Panc1 (cell line): ENCODE results near the gene ANKRD42. TPM values are rescaled to one million over a fixed set of nuclear protein-coding genes. Genes with fewer than 3 reads are reported as not detected.

Experiments used
- ATAC-seq: fragments of 200-7000 bp; cut with Tn5 transposase; 2 replicates; pipeline ENCODE4 v1.9.1; 2020; ENCODE audit warnings: mild to moderate bottlenecking, moderate library complexity
- BruUV-seq: library from RNA; stranded (reverse); fragments of 400-500 nt; replicated peaks from 2 replicates; lab custom pipeline; 2021; lab: Mats Ljungman, UMichigan
- CTCF ChIA-PET: fragments of 300-600 bp; sonication (Branson Sonifier 250); formaldehyde crosslinking; loops from one replicate; lab custom pipeline; 2022; ENCODE audit warnings: antibody characterized with exemption; lab: Charles Lee
- POLR2A ChIA-PET: fragments of 300-600 bp; sonication (Branson Sonifier 250); formaldehyde crosslinking; loops from one replicate; lab custom pipeline; 2022; ENCODE audit warnings: antibody characterized with exemption; lab: Charles Lee
- DNase-seq: peaks from one replicate; pipeline ENCODE4 v3.0.0-alpha.2; 2010; ENCODE audit warnings: low read depth, low spot score
- H3K27ac ChIP-seq: 2 replicates; pipeline ENCODE4 v1.5.1; 2011; ENCODE audit warnings: mild to moderate bottlenecking, low read length, inconsistent platforms
- H3K27me3 ChIP-seq: fragments of 200-500 bp; sonication (Bioruptor generic); 2 replicates; pipeline ENCODE4 v1.6.0; 2014; ENCODE audit warnings: low read length, inconsistent platforms; ENCODE audit not compliant: control insufficient read depth, insufficient read depth
- H3K36me3 ChIP-seq: fragments of 200-500 bp; sonication (Bioruptor generic); 2 replicates; pipeline ENCODE4 v1.5.1; 2014; ENCODE audit warnings: inconsistent platforms, mild to moderate bottlenecking, low read length, moderate library complexity; ENCODE audit not compliant: control insufficient read depth, insufficient read depth
- H3K4me1 ChIP-seq: 2 replicates; pipeline ENCODE4 v1.5.1; 2011; ENCODE audit warnings: inconsistent platforms, mild to moderate bottlenecking, low read length, moderate library complexity; ENCODE audit not compliant: control insufficient read depth, insufficient read depth
- H3K4me3 ChIP-seq, 2 experiments: 2 replicates each; pipeline ENCODE4 v1.5.1; 2011 to 2012; ENCODE audit warnings: low read depth in 2 of 2, low read length in 2 of 2, mild to moderate bottlenecking in 2 of 2, inconsistent platforms in 1 of 2, moderate library complexity in 1 of 2
- H3K9me3 ChIP-seq: fragments of 200-500 bp; sonication (Bioruptor generic); 2 replicates; pipeline ENCODE4 v1.5.1; 2014; ENCODE audit warnings: low read depth, mild to moderate bottlenecking, inconsistent platforms, low read length, moderate library complexity; ENCODE audit not compliant: control insufficient read depth, insufficient read depth
- POLR2AphosphoS5 ChIP-seq: IDR thresholded peaks from 2 replicates; pipeline ENCODE4 v1.6.1; 2012; ENCODE audit warnings: mild to moderate bottlenecking, low read depth, low read length, moderate library complexity
- SIN3A ChIP-seq: IDR thresholded peaks from 2 replicates; pipeline ENCODE4 v1.6.1; 2012; ENCODE audit warnings: low read depth, mild to moderate bottlenecking, low read length, moderate library complexity, borderline replicate concordance; ENCODE audit not compliant: insufficient read depth
- in situ Hi-C: cut with HindIII; loops from 2 replicates; pipeline ENCODE4 v1.10.0; 2016; ENCODE audit warnings: low sequenced_read_pairs, low pct_unique_long_range_greater_than_20kb
- intact Hi-C: fragments of 100-400 bp; cut with micrococcal nuclease; formaldehyde crosslinking; loops from one replicate; pipeline ENCODE4 v1.10.0; 2022; ENCODE audit not compliant: unreplicated experiment
- total RNA-seq: library from RNA; stranded (reverse); gene quantifications from one replicate; pipeline ENCODE4 v1.2.1, GENCODE V29; 2021; ENCODE audit not compliant: unreplicated experiment
- TF ChIP-seq, protein P1 (sequence below): fragments of 450-650 bp; IDR thresholded peaks from 2 replicates; pipeline ENCODE4 v1.5.1; 2017; ENCODE audit warnings: mild to moderate bottlenecking
- TF ChIP-seq, protein P2 (sequence below), 2 experiments: IDR thresholded peaks; 2 replicates each; pipeline ENCODE4 v1.6.1; 2011 to 2012; ENCODE audit warnings: low read depth in 2 of 2, control low read depth in 1 of 2, low read length in 1 of 2, mild to moderate bottlenecking in 1 of 2, moderate library complexity in 1 of 2; ENCODE audit not compliant: insufficient read depth in 1 of 2

ANKRD42 gene
- total RNA-seq, 1 experiment from 2014 or later, result 14.8 TPM

DNA sequence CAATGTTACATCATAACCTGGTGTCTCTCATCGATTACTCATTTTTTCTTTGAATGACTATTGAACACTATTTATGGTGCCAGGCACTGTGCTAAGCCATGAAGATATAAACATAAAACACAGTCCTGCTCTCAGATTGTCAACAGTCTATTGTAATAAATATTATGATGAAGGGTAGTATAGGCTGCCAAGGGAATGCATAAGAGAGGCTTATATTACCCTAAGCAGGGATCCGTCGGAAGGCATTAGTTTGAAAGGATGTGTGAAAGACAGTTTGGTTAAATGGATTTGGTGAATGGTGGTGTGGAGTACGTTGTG, 99.9 kb downstream of the ANKRD42 start:
- ChIA-PET CTCF (interaction anchor here (0.6 to 2.1 kb wide), 10 partner anchors 10 to 1070 kb away, joined by 3 to 16 read pairs (median 4); no protein-coding TSS in a partner anchor), POLR2A (no interaction called here)
- Histone ChIP-seq H3K9me3 (no peaks in the 10 kb centered on the region), H3K27ac (no peak overlapping the region), H3K4me3 (no peak overlapping the region), H3K36me3 (no peaks in the 10 kb centered on the region), H3K27me3 (peaks cover 5% of the 10 kb centered on the region; the same call in 1 of the 2 replicates), H3K4me1 (no peaks in the 10 kb centered on the region)
- no peak for ATAC-seq
- TF ChIP-seq, protein P1, sequence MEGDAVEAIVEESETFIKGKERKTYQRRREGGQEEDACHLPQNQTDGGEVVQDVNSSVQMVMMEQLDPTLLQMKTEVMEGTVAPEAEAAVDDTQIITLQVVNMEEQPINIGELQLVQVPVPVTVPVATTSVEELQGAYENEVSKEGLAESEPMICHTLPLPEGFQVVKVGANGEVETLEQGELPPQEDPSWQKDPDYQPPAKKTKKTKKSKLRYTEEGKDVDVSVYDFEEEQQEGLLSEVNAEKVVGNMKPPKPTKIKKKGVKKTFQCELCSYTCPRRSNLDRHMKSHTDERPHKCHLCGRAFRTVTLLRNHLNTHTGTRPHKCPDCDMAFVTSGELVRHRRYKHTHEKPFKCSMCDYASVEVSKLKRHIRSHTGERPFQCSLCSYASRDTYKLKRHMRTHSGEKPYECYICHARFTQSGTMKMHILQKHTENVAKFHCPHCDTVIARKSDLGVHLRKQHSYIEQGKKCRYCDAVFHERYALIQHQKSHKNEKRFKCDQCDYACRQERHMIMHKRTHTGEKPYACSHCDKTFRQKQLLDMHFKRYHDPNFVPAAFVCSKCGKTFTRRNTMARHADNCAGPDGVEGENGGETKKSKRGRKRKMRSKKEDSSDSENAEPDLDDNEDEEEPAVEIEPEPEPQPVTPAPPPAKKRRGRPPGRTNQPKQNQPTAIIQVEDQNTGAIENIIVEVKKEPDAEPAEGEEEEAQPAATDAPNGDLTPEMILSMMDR, result no peak
- TF ChIP-seq POLR2AphosphoS5, result no peak
- no peak for TF ChIP-seq SIN3A
- TF ChIP-seq, protein P2, sequence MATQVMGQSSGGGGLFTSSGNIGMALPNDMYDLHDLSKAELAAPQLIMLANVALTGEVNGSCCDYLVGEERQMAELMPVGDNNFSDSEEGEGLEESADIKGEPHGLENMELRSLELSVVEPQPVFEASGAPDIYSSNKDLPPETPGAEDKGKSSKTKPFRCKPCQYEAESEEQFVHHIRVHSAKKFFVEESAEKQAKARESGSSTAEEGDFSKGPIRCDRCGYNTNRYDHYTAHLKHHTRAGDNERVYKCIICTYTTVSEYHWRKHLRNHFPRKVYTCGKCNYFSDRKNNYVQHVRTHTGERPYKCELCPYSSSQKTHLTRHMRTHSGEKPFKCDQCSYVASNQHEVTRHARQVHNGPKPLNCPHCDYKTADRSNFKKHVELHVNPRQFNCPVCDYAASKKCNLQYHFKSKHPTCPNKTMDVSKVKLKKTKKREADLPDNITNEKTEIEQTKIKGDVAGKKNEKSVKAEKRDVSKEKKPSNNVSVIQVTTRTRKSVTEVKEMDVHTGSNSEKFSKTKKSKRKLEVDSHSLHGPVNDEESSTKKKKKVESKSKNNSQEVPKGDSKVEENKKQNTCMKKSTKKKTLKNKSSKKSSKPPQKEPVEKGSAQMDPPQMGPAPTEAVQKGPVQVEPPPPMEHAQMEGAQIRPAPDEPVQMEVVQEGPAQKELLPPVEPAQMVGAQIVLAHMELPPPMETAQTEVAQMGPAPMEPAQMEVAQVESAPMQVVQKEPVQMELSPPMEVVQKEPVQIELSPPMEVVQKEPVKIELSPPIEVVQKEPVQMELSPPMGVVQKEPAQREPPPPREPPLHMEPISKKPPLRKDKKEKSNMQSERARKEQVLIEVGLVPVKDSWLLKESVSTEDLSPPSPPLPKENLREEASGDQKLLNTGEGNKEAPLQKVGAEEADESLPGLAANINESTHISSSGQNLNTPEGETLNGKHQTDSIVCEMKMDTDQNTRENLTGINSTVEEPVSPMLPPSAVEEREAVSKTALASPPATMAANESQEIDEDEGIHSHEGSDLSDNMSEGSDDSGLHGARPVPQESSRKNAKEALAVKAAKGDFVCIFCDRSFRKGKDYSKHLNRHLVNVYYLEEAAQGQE (IDR thresholded peaks at IDR 0.05; ENCODE audit: insufficient read depth in 1 of 2, low read depth in 2 of 2, low read length in 1 of 2), result no peak
- in situ Hi-C loops, result no loop called here
- intact Hi-C loops, result loop anchor here (2.0 to 10.0 kb wide), 3 partner anchors 231 to 525 kb away; no protein-coding TSS in a partner anchor
- no peak for DNase-seq
- no TSS peak for BruUV-seq

GRCh38 chr11:83294208-83294607, 100.7 kb downstream of the ANKRD42 start:
- Histone ChIP-seq H3K36me3 (no peaks in the 10 kb centered on the region), H3K27ac (no peak overlapping the region), H3K9me3 (no peaks in the 10 kb centered on the region), H3K27me3 (peaks cover 5% of the 10 kb centered on the region; the same call in 1 of the 2 replicates), H3K4me1 (no peaks in the 10 kb centered on the region), H3K4me3 (no peak overlapping the region)
- in situ Hi-C loops, result no loop called here
- TF ChIP-seq, protein P1, result no peak
- TF ChIP-seq, protein P2 (IDR thresholded peaks at IDR 0.05; ENCODE audit: insufficient read depth in 1 of 2, low read depth in 2 of 2, low read length in 1 of 2), result peak; percentile 60 to 61; a peak in 3 of 4 replicates
- DNase-seq, result no peak
- intact Hi-C loops, result loop anchor here (5.0 to 10.0 kb wide), 2 partner anchors 231 to 428 kb away; no protein-coding TSS in a partner anchor
- BruUV-seq, result no TSS peak
- CTCF ChIA-PET, result no interaction called here
- POLR2A ChIA-PET, result interaction anchor here (0.5 kb wide), 1 partner anchor 217 kb away, joined by 9 read pairs; no protein-coding TSS in a partner anchor
- ATAC-seq, result no peak

Other genes starting within 250 kb of the ANKRD42 start
- gene RAB30, start 121.8 kb upstream of the ANKRD42 start, total RNA-seq, result 19.0 TPM
- gene PCF11, start 36.6 kb upstream of the ANKRD42 start, total RNA-seq, result 56.6 TPM
- 41.9 TPM for gene CCDC90B, start 92.7 kb downstream of the ANKRD42 start, total RNA-seq